Measurements from ENCODE around the gene OGT.
"Not testable (repeated sequence)": the region's sequence is repeated elsewhere in the genome, so short reads cannot be mapped to it uniquely, and the experiment has no call there.

The OGT gene

GRCh38 chrX:71510161-71510560 is 22.7 kb upstream of the OGT start:
- Histone ChIP-seq H3K4me1 (ENCODE audit: control insufficient read depth, insufficient read depth, low read length) (no peaks in the 10 kb centered on the region), H3K27ac (ENCODE audit: low read length) (no peak overlapping the region), H3K27me3 (ENCODE audit: control insufficient read depth, insufficient read depth, low read length) (no peaks in the 10 kb centered on the region), H3K4me3 (ENCODE audit: low read length) (no peak overlapping the region), H3K9me3 (ENCODE audit: control insufficient read depth, insufficient read depth, low read length) (no peaks in the 10 kb centered on the region), H3K36me3 (ENCODE audit: control insufficient read depth, insufficient read depth, low read length) (no peaks in the 10 kb centered on the region)
- WGBS (ENCODE audit: insufficient coverage, insufficient read length) = no CpG with 5 or more reads among the region's 2 CpGs
- no peak for DNase-seq (ENCODE audit: low read depth, low spot score)

GRCh38 chrX:71513731-71514130 is 19.2 kb upstream of the OGT start:
- H3K9me3 ChIP-seq (ENCODE audit: control insufficient read depth, insufficient read depth, low read length); H3K27ac ChIP-seq (ENCODE audit: low read length); H3K27me3 ChIP-seq (ENCODE audit: control insufficient read depth, insufficient read depth, low read length); H3K4me1 ChIP-seq (ENCODE audit: control insufficient read depth, insufficient read depth, low read length); H3K36me3 ChIP-seq (ENCODE audit: control insufficient read depth, insufficient read depth, low read length); H3K4me3 ChIP-seq (ENCODE audit: low read length); DNase-seq (ENCODE audit: low read depth, low spot score): not testable (repeated sequence)
- WGBS (ENCODE audit: insufficient coverage, insufficient read length) = no CpG with 5 or more reads among the region's 4 CpGs

- H3K27ac ChIP-seq (ENCODE audit: low read length) = no peak overlapping the region
- H3K4me1 ChIP-seq (ENCODE audit: control insufficient read depth, insufficient read depth, low read length) = no peaks in the 10 kb centered on the region
- DNase-seq (ENCODE audit: low read depth, low spot score) = no peak
- no peaks in the 10 kb centered on the region for H3K9me3 ChIP-seq (ENCODE audit: control insufficient read depth, insufficient read depth, low read length)
- no peak overlapping the region for H3K4me3 ChIP-seq (ENCODE audit: low read length)
- no peaks in the 10 kb centered on the region for H3K36me3 ChIP-seq (ENCODE audit: control insufficient read depth, insufficient read depth, low read length)
- H3K27me3 ChIP-seq (ENCODE audit: control insufficient read depth, insufficient read depth, low read length) = no peaks in the 10 kb centered on the region
- WGBS (ENCODE audit: insufficient coverage, insufficient read length) = no CpG with 5 or more reads among the region's 5 CpGs
Observed at GRCh38 chrX:71514367-71515037, 18.4 kb upstream of the OGT start.

GRCh38 chrX:71515038-71515396 is 17.9 kb upstream of the OGT start:
- Histone ChIP-seq H3K4me1 (ENCODE audit: control insufficient read depth, insufficient read depth, low read length) (no peaks in the 10 kb centered on the region), H3K36me3 (ENCODE audit: control insufficient read depth, insufficient read depth, low read length) (no peaks in the 10 kb centered on the region), H3K4me3 (ENCODE audit: low read length) (no peak overlapping the region), H3K9me3 (ENCODE audit: control insufficient read depth, insufficient read depth, low read length) (no peaks in the 10 kb centered on the region), H3K27ac (ENCODE audit: low read length) (no peak overlapping the region), H3K27me3 (ENCODE audit: control insufficient read depth, insufficient read depth, low read length) (no peaks in the 10 kb centered on the region)
- DNase-seq (ENCODE audit: low read depth, low spot score) = no peak
- WGBS (ENCODE audit: insufficient coverage, insufficient read length) = no CpG with 5 or more reads among the region's 2 CpGs

GRCh38 chrX:71525316-71525715 is 7.6 kb upstream of the OGT start:
- Histone ChIP-seq H3K4me3 (ENCODE audit: low read length) (no peak overlapping the region), H3K27me3 (ENCODE audit: control insufficient read depth, insufficient read depth, low read length) (no peaks in the 10 kb centered on the region), H3K9me3 (ENCODE audit: control insufficient read depth, insufficient read depth, low read length) (no peaks in the 10 kb centered on the region), H3K36me3 (ENCODE audit: control insufficient read depth, insufficient read depth, low read length) (no peaks in the 10 kb centered on the region), H3K27ac (ENCODE audit: low read length) (no peak overlapping the region), H3K4me1 (ENCODE audit: control insufficient read depth, insufficient read depth, low read length) (no peaks in the 10 kb centered on the region)
- DNase-seq (ENCODE audit: low read depth, low spot score) = no peak
- no CpG with 5 or more reads among the region's 3 CpGs for WGBS (ENCODE audit: insufficient coverage, insufficient read length)

- H3K27ac ChIP-seq (ENCODE audit: low read length) = no peak overlapping the region
- no peak for DNase-seq (ENCODE audit: low read depth, low spot score)
Observed at GRCh38 chrX:71532078-71532752, 689 bp upstream of the OGT start.

GRCh38 chrX:71533516-71533850 is 579 bp downstream of the OGT start:
- Histone ChIP-seq H3K4me3 (ENCODE audit: low read length) (peak overlapping the region; percentile 75), H3K27ac (ENCODE audit: low read length) (no peak overlapping the region), H3K27me3 (ENCODE audit: control insufficient read depth, insufficient read depth, low read length) (no peaks in the 10 kb centered on the region), H3K36me3 (ENCODE audit: control insufficient read depth, insufficient read depth, low read length) (no peaks in the 10 kb centered on the region; the same call in 1 of the 2 replicates), H3K4me1 (ENCODE audit: control insufficient read depth, insufficient read depth, low read length) (no peaks in the 10 kb centered on the region; the same call in 1 of the 2 replicates), H3K9me3 (ENCODE audit: control insufficient read depth, insufficient read depth, low read length) (no peaks in the 10 kb centered on the region)
- no peak for DNase-seq (ENCODE audit: low read depth, low spot score)
- WGBS (ENCODE audit: insufficient coverage, insufficient read length) = no CpG with 5 or more reads among the region's 12 CpGs

More at GRCh38 chrX:71532078-71532752, 689 bp upstream of the OGT start:
- Histone ChIP-seq H3K9me3 (ENCODE audit: control insufficient read depth, insufficient read depth, low read length) (no peaks in the 10 kb centered on the region), H3K4me1 (ENCODE audit: control insufficient read depth, insufficient read depth, low read length) (no peaks in the 10 kb centered on the region; the same call in 1 of the 2 replicates), H3K4me3 (ENCODE audit: low read length) (peak overlapping the region; percentile 30; the same call in 1 of the 2 replicates), H3K27me3 (ENCODE audit: control insufficient read depth, insufficient read depth, low read length) (no peaks in the 10 kb centered on the region), H3K36me3 (ENCODE audit: control insufficient read depth, insufficient read depth, low read length) (no peaks in the 10 kb centered on the region)
- WGBS (ENCODE audit: insufficient coverage, insufficient read length) = no CpG with 5 or more reads among the region's 25 CpGs

- DNase-seq (ENCODE audit: low read depth, low spot score) = no peak
- Histone ChIP-seq H3K36me3 (ENCODE audit: control insufficient read depth, insufficient read depth, low read length) (no peaks in the 10 kb centered on the region; the same call in 1 of the 2 replicates), H3K27ac (ENCODE audit: low read length) (no peak overlapping the region), H3K27me3 (ENCODE audit: control insufficient read depth, insufficient read depth, low read length) (no peaks in the 10 kb centered on the region), H3K4me3 (ENCODE audit: low read length) (peak overlapping the region; percentile 75), H3K4me1 (ENCODE audit: control insufficient read depth, insufficient read depth, low read length) (no peaks in the 10 kb centered on the region; the same call in 1 of the 2 replicates), H3K9me3 (ENCODE audit: control insufficient read depth, insufficient read depth, low read length) (no peaks in the 10 kb centered on the region)
- WGBS (ENCODE audit: insufficient coverage, insufficient read length) = no CpG with 5 or more reads among the region's 31 CpGs
Observed at GRCh38 chrX:71533851-71534561, 1.1 kb downstream of the OGT start.

- no CpG with 5 or more reads among the region's 9 CpGs for WGBS (ENCODE audit: insufficient coverage, insufficient read length)
- H3K27ac ChIP-seq (ENCODE audit: low read length) = no peak overlapping the region
- H3K4me1 ChIP-seq (ENCODE audit: control insufficient read depth, insufficient read depth, low read length) = no peaks in the 10 kb centered on the region; the same call in 1 of the 2 replicates
Observed at GRCh38 chrX:71534773-71535544, 2.1 kb downstream of the OGT start.

GRCh38 chrX:71536285-71536684 is 3.4 kb downstream of the OGT start:
- Histone ChIP-seq H3K4me3 (ENCODE audit: low read length) (no peak overlapping the region), H3K27me3 (ENCODE audit: control insufficient read depth, insufficient read depth, low read length) (no peaks in the 10 kb centered on the region), H3K36me3 (ENCODE audit: control insufficient read depth, insufficient read depth, low read length) (no peaks in the 10 kb centered on the region; the same call in 1 of the 2 replicates), H3K27ac (ENCODE audit: low read length) (no peak overlapping the region), H3K4me1 (ENCODE audit: control insufficient read depth, insufficient read depth, low read length) (no peaks in the 10 kb centered on the region; the same call in 1 of the 2 replicates), H3K9me3 (ENCODE audit: control insufficient read depth, insufficient read depth, low read length) (no peaks in the 10 kb centered on the region)
- DNase-seq (ENCODE audit: low read depth, low spot score) = no peak
- no CpG with 5 or more reads among the region's 5 CpGs for WGBS (ENCODE audit: insufficient coverage, insufficient read length)

More at GRCh38 chrX:71534773-71535544, 2.1 kb downstream of the OGT start:
- no peak for DNase-seq (ENCODE audit: low read depth, low spot score)
- Histone ChIP-seq H3K27me3 (ENCODE audit: control insufficient read depth, insufficient read depth, low read length) (no peaks in the 10 kb centered on the region), H3K9me3 (ENCODE audit: control insufficient read depth, insufficient read depth, low read length) (no peaks in the 10 kb centered on the region), H3K4me3 (ENCODE audit: low read length) (peak overlapping the region; percentile 75; the same call in 1 of the 2 replicates), H3K36me3 (ENCODE audit: control insufficient read depth, insufficient read depth, low read length) (no peaks in the 10 kb centered on the region; the same call in 1 of the 2 replicates)

Data from iPS DF 6.9 (cell line).